ENCODE measurements around the gene PRR9.
"Not testable (repeated sequence)": the region's sequence is repeated elsewhere in the genome, so short reads cannot be mapped to it uniquely, and the experiment has no call there.

Gene PRR9, protein sequence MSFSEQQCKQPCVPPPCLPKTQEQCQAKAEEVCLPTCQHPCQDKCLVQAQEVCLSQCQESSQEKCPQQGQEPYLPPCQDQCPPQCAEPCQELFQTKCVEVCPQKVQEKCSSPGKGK

DNA sequence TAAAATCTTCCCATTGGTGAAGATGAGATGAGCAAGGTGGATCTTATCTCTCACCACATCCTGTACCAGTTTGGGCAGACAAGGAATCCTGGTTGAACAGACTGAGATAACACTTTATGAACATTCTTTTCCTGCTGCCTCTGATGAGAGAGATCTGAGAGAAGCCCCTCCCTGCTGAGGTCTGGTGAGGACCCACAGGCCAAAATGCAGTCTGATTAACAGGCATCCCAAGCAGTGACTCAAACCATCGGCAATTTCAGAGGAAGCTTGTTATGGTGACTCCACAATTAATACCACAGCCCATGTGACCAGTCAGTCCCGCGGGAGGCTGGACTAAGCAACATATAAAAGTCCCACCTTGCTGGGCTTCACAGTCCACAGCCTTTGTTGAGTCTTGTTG lies at the start of gene PRR9:
PRR9 (plus strand) TSS at position 373 of the 400 bp plus-strand sequence. CDS start 561 bp downstream, outside the sequence.
- H3K27me3 ChIP-seq (ENCODE audit: control insufficient read depth, insufficient read depth, low read length), result no peaks in the 10 kb centered on the region
- no peak within 1 kb of the TSS for H3K27ac ChIP-seq (ENCODE audit: low read depth, low read length)
- no peaks in the 10 kb centered on the region for H3K36me3 ChIP-seq (ENCODE audit: control insufficient read depth, insufficient read depth, low read length)
- no peaks in the 10 kb centered on the region for H3K4me1 ChIP-seq (ENCODE audit: control insufficient read depth, insufficient read depth, low read length)
- H3K9ac ChIP-seq (ENCODE audit: low read length), result no peak within 1 kb of the TSS
- H3K4me3 ChIP-seq (ENCODE audit: low read length), result no peak within 1 kb of the TSS

DNA sequence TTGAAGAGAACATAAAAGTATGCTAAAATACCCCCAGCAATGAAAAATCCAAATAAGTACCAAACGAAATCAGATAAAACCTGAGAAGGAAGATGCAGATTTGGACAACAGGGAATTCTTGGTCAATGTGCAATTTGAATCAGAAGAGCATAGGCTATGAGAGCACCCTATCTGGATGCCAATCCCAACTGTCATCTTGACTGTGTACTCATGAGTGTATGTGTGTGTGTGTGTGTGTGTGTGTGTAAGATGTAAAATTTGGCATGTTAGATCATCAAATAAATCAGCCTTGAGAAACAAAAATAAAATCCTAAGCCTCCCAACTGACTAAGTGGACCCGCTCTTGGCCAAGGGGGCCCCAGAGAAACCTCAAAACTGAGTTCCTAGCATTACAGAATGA lies 48.7 kb upstream of the PRR9 start:
- Histone ChIP-seq H3K27me3 (ENCODE audit: control insufficient read depth, insufficient read depth, low read length) (no peaks in the 10 kb centered on the region), H3K4me1 (ENCODE audit: control insufficient read depth, insufficient read depth, low read length) (no peaks in the 10 kb centered on the region), H3K9ac (ENCODE audit: low read length) (no peak overlapping the region), H3K36me3 (ENCODE audit: control insufficient read depth, insufficient read depth, low read length) (no peaks in the 10 kb centered on the region), H3K4me3 (ENCODE audit: low read length) (no peak overlapping the region), H3K27ac (ENCODE audit: low read depth, low read length) (no peak overlapping the region)

DNA sequence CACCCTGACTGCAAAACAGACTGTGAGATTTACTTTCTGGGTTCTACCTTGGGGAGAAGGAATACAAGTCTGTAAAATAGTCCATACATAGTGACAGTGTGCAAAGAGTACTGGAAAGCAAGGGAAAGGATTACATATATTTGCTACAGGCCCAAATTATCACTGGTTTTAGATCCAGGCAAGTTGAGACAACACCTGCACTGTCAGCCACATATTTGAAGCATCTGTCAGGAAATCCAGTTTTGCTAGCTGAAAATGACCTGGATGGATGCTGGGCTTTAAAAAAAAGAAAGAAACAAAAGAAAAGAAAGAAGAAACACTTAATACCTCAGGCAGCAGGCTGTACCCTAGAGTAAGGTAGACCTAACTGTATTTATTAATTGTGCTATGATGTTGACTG lies 42.8 kb upstream of the PRR9 start:
- no peaks in the 10 kb centered on the region for H3K27me3 ChIP-seq (ENCODE audit: control insufficient read depth, insufficient read depth, low read length)
- no peaks in the 10 kb centered on the region for H3K4me1 ChIP-seq (ENCODE audit: control insufficient read depth, insufficient read depth, low read length)
- no peak overlapping the region for H3K4me3 ChIP-seq (ENCODE audit: low read length)
- H3K9ac ChIP-seq (ENCODE audit: low read length), result no peak overlapping the region
- H3K27ac ChIP-seq (ENCODE audit: low read depth, low read length), result no peak overlapping the region
- no peaks in the 10 kb centered on the region for H3K36me3 ChIP-seq (ENCODE audit: control insufficient read depth, insufficient read depth, low read length)

DNA sequence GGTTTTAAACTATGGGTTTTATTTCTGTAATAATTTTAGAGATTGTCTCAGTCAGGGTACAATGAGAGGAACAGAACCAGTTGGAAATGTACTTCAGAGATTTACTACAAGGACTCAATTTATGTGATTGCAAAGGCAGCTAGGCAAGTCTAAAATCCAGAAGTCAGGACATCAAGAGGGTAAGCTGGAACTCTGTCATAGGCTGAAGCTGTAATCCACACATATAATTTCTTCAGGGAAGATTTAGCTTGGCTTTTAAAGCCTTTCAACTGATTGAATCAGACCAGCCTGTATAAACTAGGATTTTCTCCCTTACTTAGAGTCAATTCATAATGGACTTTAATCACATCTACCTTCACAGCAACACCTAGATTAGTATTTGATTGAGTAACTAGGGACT lies 38.5 kb upstream of the PRR9 start:
- H3K27ac ChIP-seq (ENCODE audit: low read depth, low read length), result no peak overlapping the region
- no peaks in the 10 kb centered on the region for H3K4me1 ChIP-seq (ENCODE audit: control insufficient read depth, insufficient read depth, low read length)
- no peaks in the 10 kb centered on the region for H3K36me3 ChIP-seq (ENCODE audit: control insufficient read depth, insufficient read depth, low read length)
- H3K9ac ChIP-seq (ENCODE audit: low read length), result no peak overlapping the region
- no peaks in the 10 kb centered on the region for H3K27me3 ChIP-seq (ENCODE audit: control insufficient read depth, insufficient read depth, low read length)
- H3K4me3 ChIP-seq (ENCODE audit: low read length), result no peak overlapping the region

DNA sequence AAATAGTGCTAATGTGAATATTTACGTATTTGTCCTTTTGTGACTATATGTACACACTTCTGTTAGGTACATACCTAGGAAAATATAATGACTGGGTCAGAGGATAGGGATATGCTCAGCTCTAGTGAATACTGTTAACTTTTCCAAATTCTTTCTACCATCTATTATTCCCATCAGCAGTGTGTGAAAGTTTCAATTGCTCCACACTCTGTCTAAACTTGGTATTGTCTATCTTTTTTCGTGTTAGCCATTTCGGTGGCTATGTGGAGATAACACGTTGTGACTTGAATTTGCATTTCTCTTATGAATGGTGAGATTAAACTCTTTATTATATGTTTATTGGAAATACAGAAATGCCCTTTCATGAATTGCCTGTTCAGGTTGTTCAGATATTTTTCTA lies 36.8 kb upstream of the PRR9 start:
- no peak overlapping the region for H3K27ac ChIP-seq (ENCODE audit: low read depth, low read length)
- H3K4me3 ChIP-seq (ENCODE audit: low read length), result no peak overlapping the region
- H3K4me1 ChIP-seq (ENCODE audit: control insufficient read depth, insufficient read depth, low read length), result no peaks in the 10 kb centered on the region
- H3K27me3 ChIP-seq (ENCODE audit: control insufficient read depth, insufficient read depth, low read length), result no peaks in the 10 kb centered on the region
- H3K9ac ChIP-seq (ENCODE audit: low read length), result no peak overlapping the region
- H3K36me3 ChIP-seq (ENCODE audit: control insufficient read depth, insufficient read depth, low read length), result no peaks in the 10 kb centered on the region

DNA sequence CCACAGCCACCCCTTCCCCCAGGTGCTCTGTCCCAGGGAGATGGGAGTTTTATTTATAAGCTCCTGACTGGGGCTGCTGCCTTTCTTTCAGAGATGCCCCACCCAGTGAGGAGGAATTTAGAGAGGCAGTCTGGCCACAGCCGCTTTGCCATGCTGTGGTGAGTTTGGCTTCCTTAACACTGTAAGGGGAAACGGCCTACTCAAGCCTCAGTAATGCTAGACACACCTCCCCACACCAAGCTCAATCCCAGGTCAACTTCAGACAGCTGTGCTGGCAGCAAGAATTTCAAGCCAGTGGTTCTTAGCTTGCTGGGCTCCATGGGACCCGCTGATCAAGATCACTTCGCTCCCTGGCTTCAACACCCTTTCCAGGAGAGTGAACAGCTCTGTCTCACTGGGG lies 29.1 kb upstream of the PRR9 start:
- not testable (repeated sequence) for H3K27ac ChIP-seq (ENCODE audit: low read depth, low read length); H3K4me3 ChIP-seq (ENCODE audit: low read length); H3K9ac ChIP-seq (ENCODE audit: low read length); H3K4me1 ChIP-seq (ENCODE audit: control insufficient read depth, insufficient read depth, low read length); H3K36me3 ChIP-seq (ENCODE audit: control insufficient read depth, insufficient read depth, low read length); H3K27me3 ChIP-seq (ENCODE audit: control insufficient read depth, insufficient read depth, low read length)

DNA sequence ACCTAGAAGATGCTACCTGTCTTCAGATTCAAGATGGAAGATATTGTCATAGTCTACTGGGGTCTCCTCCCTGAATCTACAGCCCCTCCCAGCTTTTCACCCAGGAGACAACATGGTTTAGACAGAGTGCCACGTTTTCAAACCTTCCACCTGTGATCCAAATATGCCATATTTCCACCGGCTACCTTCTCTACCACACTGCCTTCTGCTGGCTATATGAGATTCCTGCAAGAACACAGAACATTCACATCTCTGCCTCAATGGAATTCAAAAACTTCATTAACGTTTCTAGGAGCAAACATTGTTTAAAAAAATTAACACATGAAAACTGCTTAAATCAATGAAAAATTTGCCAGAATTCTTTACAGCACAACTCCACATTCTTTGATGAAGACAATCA lies 27.0 kb upstream of the PRR9 start:
- Histone ChIP-seq H3K27me3 (ENCODE audit: control insufficient read depth, insufficient read depth, low read length) (no peaks in the 10 kb centered on the region), H3K9ac (ENCODE audit: low read length) (no peak overlapping the region), H3K36me3 (ENCODE audit: control insufficient read depth, insufficient read depth, low read length) (no peaks in the 10 kb centered on the region), H3K4me3 (ENCODE audit: low read length) (no peak overlapping the region), H3K27ac (ENCODE audit: low read depth, low read length) (no peak overlapping the region), H3K4me1 (ENCODE audit: control insufficient read depth, insufficient read depth, low read length) (no peaks in the 10 kb centered on the region)

DNA sequence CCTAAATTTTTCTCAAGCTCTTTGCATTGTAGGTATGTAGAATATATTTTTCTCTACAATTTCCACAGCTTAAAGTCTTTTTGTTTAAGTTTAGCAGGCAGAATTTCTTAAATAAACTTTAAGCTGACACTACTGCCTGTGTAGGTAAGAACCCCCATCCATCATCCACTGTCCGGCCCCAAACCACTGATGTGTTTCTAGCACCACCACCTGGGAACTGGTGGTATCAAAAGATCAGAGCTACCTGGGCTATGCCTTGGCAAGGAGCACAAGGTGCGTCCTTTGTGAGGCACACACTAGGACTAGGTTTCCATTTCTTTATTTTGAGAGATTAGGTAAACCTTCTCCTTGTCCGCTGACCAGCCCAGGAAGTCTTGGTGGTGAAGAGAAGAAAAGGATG lies 24.7 kb upstream of the PRR9 start:
- H3K27me3 ChIP-seq (ENCODE audit: control insufficient read depth, insufficient read depth, low read length), result no peaks in the 10 kb centered on the region
- H3K4me3 ChIP-seq (ENCODE audit: low read length), result no peak overlapping the region
- no peak overlapping the region for H3K27ac ChIP-seq (ENCODE audit: low read depth, low read length)
- no peak overlapping the region for H3K9ac ChIP-seq (ENCODE audit: low read length)
- no peaks in the 10 kb centered on the region for H3K36me3 ChIP-seq (ENCODE audit: control insufficient read depth, insufficient read depth, low read length)
- H3K4me1 ChIP-seq (ENCODE audit: control insufficient read depth, insufficient read depth, low read length), result no peaks in the 10 kb centered on the region

DNA sequence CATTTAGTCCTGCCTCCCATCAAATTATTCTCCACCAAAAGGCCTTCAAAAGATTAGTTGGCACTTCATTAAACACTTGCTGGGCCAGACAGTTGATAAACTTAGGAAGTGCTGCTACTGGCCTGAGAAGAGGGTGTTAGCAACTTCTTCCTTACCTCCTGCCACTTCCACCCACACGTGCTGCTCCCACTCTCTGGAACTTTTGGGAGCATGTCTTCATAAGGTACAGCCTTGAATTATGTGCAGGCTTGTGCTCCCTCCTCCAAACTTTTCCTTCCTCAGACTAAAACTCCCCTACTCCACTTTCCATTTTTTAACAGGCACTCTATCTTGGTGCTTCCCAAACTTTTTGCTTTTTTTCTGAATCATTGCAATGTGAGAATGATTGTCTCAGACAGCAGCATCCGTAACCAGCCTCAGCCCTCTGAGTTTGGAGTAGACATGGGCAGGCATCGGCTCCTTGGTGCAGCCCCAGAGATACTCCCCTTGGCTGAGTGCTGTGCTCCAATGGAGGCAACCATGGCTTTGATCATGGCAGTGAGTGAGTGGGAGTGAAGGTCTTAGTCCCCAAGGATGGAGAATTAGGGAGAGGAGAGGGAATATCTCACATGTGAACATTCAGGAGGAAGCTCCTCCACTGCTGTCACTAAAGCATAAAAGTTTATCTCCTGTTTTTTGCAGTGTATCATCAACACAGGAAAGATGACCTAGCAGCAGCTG lies 22.9 kb upstream of the PRR9 start:
- H3K9ac ChIP-seq (ENCODE audit: low read length), result no peak overlapping the region
- H3K4me3 ChIP-seq (ENCODE audit: low read length), result no peak overlapping the region
- no peak overlapping the region for H3K27ac ChIP-seq (ENCODE audit: low read depth, low read length)
- no peaks in the 10 kb centered on the region for H3K4me1 ChIP-seq (ENCODE audit: control insufficient read depth, insufficient read depth, low read length)
- H3K27me3 ChIP-seq (ENCODE audit: control insufficient read depth, insufficient read depth, low read length), result no peaks in the 10 kb centered on the region
- no peaks in the 10 kb centered on the region for H3K36me3 ChIP-seq (ENCODE audit: control insufficient read depth, insufficient read depth, low read length)

DNA sequence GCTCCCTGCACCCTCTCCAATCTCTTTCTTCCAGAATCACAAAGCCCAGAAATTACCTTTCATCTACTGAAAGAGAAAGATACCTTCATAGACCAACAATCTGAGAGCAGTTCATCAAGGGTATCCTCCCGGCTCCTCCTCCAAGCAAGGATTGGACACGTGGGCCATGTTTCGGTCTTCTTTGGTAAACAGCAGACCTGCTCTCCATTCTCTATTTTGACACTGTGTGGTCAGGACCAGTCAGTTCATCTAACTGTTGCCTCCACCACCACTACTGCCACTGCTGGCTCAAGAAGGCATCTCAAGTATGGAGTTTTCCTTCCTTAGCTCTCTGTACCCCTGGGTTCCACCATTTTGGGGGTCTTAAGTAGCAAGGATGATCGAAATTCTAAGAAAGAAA lies 22.2 kb upstream of the PRR9 start:
- Histone ChIP-seq H3K36me3 (ENCODE audit: control insufficient read depth, insufficient read depth, low read length) (no peaks in the 10 kb centered on the region), H3K4me3 (ENCODE audit: low read length) (no peak overlapping the region), H3K27ac (ENCODE audit: low read depth, low read length) (no peak overlapping the region), H3K27me3 (ENCODE audit: control insufficient read depth, insufficient read depth, low read length) (no peaks in the 10 kb centered on the region), H3K4me1 (ENCODE audit: control insufficient read depth, insufficient read depth, low read length) (no peaks in the 10 kb centered on the region), H3K9ac (ENCODE audit: low read length) (no peak overlapping the region)

DNA sequence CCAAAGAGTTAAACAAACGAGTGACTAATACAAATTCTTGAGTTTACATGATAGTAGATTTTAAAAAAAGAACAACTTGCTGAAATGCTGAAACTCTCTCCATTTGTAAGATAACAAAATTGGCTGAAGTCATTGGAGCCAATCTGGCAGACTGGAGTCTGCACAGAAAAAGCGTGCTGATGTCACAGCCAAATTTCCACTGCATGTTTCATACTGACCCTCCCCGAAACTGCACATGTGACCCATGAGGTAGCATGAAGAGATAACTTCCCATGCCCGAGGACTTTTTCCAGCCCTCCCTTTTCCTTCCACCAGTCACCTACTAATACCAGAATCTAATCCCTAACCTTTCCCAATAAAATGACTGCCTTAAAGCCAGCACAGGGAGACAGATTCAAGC lies 15.4 kb upstream of the PRR9 start:
- Histone ChIP-seq H3K9ac (ENCODE audit: low read length) (no peak overlapping the region), H3K27ac (ENCODE audit: low read depth, low read length) (no peak overlapping the region), H3K36me3 (ENCODE audit: control insufficient read depth, insufficient read depth, low read length) (no peaks in the 10 kb centered on the region), H3K4me1 (ENCODE audit: control insufficient read depth, insufficient read depth, low read length) (no peaks in the 10 kb centered on the region), H3K4me3 (ENCODE audit: low read length) (no peak overlapping the region), H3K27me3 (ENCODE audit: control insufficient read depth, insufficient read depth, low read length) (no peaks in the 10 kb centered on the region)

DNA sequence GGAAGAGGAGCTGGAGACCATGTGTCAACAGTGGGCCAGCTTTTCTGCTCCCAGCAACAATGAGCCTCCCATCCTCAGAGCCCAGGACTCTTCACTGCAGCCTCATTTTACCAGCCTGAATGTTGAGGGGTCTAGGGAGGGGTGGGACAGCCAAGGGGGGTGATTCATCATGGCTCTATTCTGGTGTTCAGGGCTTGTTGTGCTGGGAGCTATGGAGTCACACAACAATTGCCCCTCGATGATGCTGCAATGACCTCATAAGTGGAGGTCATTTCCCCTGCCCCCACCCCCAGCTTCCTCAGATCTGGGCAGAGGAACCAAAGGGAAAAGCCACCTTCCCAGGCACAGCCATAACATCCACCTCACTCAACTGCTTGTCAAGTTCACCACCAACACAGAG lies 14.3 kb upstream of the PRR9 start, which contains the start of gene LELP1:
LELP1 (plus strand) TSS at position 301 of the 400 bp plus-strand sequence. CDS start 1,278 bp downstream, outside the sequence.
- no peaks in the 10 kb centered on the region for H3K27me3 ChIP-seq (ENCODE audit: control insufficient read depth, insufficient read depth, low read length)
- H3K36me3 ChIP-seq (ENCODE audit: control insufficient read depth, insufficient read depth, low read length), result no peaks in the 10 kb centered on the region
- H3K9ac ChIP-seq (ENCODE audit: low read length), result no peak within 1 kb of the TSS
- no peaks in the 10 kb centered on the region for H3K4me1 ChIP-seq (ENCODE audit: control insufficient read depth, insufficient read depth, low read length)
- no peak within 1 kb of the TSS for H3K27ac ChIP-seq (ENCODE audit: low read depth, low read length)
- no peak within 1 kb of the TSS for H3K4me3 ChIP-seq (ENCODE audit: low read length)

DNA sequence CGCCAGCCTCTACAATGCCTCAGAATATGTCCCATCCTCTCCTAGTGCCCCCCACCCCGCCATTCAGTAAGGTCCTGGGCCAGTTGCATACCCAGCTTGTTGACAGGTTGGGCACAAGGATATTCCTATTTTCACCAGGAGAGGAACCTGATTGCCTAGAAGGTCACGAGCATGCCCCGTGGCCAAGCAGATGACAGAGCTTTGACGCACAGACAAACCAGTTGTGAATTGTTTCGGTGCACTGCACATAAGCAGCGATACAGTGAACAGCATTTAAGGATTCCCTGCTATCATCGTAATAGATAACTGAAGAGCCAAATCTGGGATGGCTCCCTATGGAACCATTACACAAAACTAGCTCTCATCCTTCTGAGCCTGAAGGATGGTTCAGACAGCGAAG lies 10.8 kb upstream of the PRR9 start:
- Histone ChIP-seq H3K27ac (ENCODE audit: low read depth, low read length) (no peak overlapping the region), H3K9ac (ENCODE audit: low read length) (no peak overlapping the region), H3K4me1 (ENCODE audit: control insufficient read depth, insufficient read depth, low read length) (no peaks in the 10 kb centered on the region), H3K4me3 (ENCODE audit: low read length) (no peak overlapping the region), H3K27me3 (ENCODE audit: control insufficient read depth, insufficient read depth, low read length) (no peaks in the 10 kb centered on the region), H3K36me3 (ENCODE audit: control insufficient read depth, insufficient read depth, low read length) (no peaks in the 10 kb centered on the region)
